AG09309 (cell line): ENCODE results near the gene HSDL1.
A peak's percentile ranks its signal among the peaks of the same experiment; 100 is the strongest.

Experiments used
- DNase-seq: peaks from one replicate; pipeline ENCODE4 v3.0.0-alpha.2; 2010; ENCODE audit warnings: low read depth
- H3K4me3 ChIP-seq: 2 replicates; pipeline ENCODE4 v1.5.1; 2011; ENCODE audit warnings: mild to moderate bottlenecking, low read depth, low read length, moderate library complexity; ENCODE audit not compliant: control insufficient read depth
- CTCF ChIP-seq: IDR thresholded peaks from 2 replicates; pipeline ENCODE4 v1.5.1; 2011; ENCODE audit warnings: mild to moderate bottlenecking, low read depth, low read length, inconsistent platforms; ENCODE audit not compliant: insufficient read depth, control insufficient read depth; ENCODE audit errors: missing control alignments

HSDL1 gene

DNA sequence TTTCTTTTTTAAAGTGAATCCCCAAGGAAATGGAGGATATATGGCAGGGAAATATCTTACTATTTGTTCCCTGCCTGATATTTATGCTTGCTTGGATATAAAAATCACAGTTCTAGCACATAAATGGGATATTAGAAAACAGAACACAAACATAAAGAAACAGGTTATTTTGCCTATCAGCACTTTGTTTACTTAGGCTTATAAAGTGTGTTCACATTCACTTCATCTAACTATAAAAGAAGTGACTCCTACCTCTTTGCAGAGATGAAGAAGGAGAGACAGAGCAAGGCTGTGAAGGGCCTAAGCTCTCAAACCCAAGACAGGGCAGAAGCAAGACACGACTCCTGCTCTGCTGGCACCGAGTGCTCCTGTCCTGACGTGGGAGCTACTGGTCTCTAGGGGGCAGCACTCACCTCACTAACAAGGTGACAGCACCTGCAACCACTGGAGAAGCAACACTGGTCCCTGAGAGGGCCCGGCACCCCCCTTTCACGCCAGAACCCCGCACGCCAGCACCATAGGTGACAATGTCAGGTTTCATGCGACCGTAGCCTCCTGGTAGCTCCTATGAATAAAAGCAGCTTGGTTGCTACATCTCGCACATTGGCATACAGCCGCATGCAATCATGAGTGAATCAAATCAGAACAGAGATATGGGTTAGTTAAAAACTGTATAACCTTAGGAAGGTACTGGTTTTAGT, 60.3 kb downstream of the HSDL1 start:
- DNase-seq = no peak
- H3K4me3 ChIP-seq = no peak overlapping the region
- peak; percentile 83 for TF ChIP-seq CTCF

GRCh38 chr16:84082835-84083569, 62.0 kb downstream of the HSDL1 start:
- H3K4me3 ChIP-seq = no peak overlapping the region
- no peak for TF ChIP-seq CTCF
- DNase-seq = no peak

DNA sequence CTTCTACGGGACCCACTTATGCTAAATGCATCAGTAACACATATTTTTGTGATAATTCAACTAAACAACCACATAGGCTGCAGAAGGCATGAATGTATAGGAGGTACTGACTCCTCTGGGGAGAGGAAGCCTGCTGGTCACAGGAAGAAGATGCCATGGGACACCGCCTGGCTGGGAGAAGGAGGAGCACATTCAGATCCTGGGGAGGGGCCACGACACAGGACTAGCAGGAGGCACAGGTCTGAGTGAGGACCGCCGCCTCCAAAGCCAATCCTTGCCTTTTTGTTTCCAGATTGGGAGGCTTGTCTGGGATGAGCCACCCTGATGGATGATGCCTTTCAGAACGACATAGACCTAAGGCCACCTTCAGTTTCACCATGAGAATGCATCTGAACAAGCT, 62.9 kb downstream of the HSDL1 start:
- no peak for TF ChIP-seq CTCF
- no peak for DNase-seq
- H3K4me3 ChIP-seq = no peak overlapping the region

- H3K4me3 ChIP-seq = no peak overlapping the region
- no peak for TF ChIP-seq CTCF
- no peak for DNase-seq
Observed at GRCh38 chr16:84081446-84081989, 63.5 kb downstream of the HSDL1 start.

- TF ChIP-seq CTCF = no peak
- no peak overlapping the region for H3K4me3 ChIP-seq
- DNase-seq = no peak
Observed at GRCh38 chr16:84080813-84081212, 64.2 kb downstream of the HSDL1 start.

DNA sequence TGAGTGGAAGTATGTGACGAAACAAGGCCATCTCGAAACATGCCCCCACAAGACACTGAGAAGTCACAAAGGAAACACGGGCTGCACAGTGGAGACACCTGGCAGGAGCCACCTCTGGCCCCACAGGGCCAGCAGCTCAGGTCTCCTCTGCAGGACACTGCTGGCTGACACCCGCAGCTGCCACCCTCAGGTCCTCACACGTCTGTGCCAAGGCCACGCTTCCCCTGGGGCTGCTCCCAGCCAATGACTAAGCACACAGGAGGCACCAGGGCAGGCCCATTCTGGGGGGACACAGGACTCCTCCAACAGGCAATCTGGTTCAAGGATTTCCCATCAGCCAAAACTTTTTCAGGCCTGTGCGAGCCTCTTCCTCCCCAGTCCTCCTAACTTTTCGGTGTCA, 64.6 kb downstream of the HSDL1 start:
- DNase-seq = no peak
- no peak for TF ChIP-seq CTCF
- H3K4me3 ChIP-seq = no peak overlapping the region
